OCI-LY1 (cell line): Measurements from ENCODE around the gene ARHGEF11.

Experiments
- H2AFZ ChIP-seq: fragments of 200-600 bp; sonication (generic), shearing (Covaris generic); 2 replicates; pipeline ENCODE4 v1.6.0; 2014; ENCODE audit warnings: antibody characterized with exemption, mild to moderate bottlenecking, low read length
- H3F3A ChIP-seq: fragments of 200-600 bp; sonication (generic), shearing (Covaris generic); 2 replicates; pipeline ENCODE4 v1.6.0; 2014; ENCODE audit warnings: mild to moderate bottlenecking, antibody characterized with exemption, low read length, moderate library complexity; ENCODE audit not compliant: insufficient read depth
- H3K27ac ChIP-seq: fragments of 200-600 bp; sonication (generic); 2 replicates; pipeline ENCODE4 v1.5.1; 2014; ENCODE audit warnings: low read length, mixed run types, mild to moderate bottlenecking, low read depth; ENCODE audit not compliant: poor library complexity, severe bottlenecking
- H3K27me3 ChIP-seq: fragments of 200-600 bp; sonication (generic); 2 replicates; pipeline ENCODE4 v1.6.0; 2014; ENCODE audit warnings: antibody characterized with exemption, mild to moderate bottlenecking, low read length, moderate library complexity; ENCODE audit not compliant: insufficient read depth
- H3K36me3 ChIP-seq: fragments of 200-600 bp; sonication (generic); 2 replicates; pipeline ENCODE4 v1.6.1; 2014; ENCODE audit warnings: mild to moderate bottlenecking, antibody characterized with exemption, low read length, moderate library complexity, mixed read lengths; ENCODE audit not compliant: insufficient read depth
- H3K4me1 ChIP-seq: fragments of 200-600 bp; sonication (generic); 2 replicates; pipeline ENCODE4 v1.5.1; 2014; ENCODE audit warnings: mild to moderate bottlenecking, low read length, moderate library complexity; ENCODE audit not compliant: insufficient read depth, severe bottlenecking
- H3K4me2 ChIP-seq: fragments of 200-600 bp; sonication (generic), shearing (Covaris generic); 2 replicates; pipeline ENCODE4 v1.6.1; 2014; ENCODE audit warnings: low read length
- H3K4me3 ChIP-seq: fragments of 200-600 bp; sonication (generic); 2 replicates; pipeline ENCODE4 v1.5.1; 2014; ENCODE audit warnings: low read length, low read depth, mild to moderate bottlenecking, mixed read lengths; ENCODE audit not compliant: poor library complexity, severe bottlenecking
- H3K79me2 ChIP-seq: fragments of 200-600 bp; shearing (Covaris generic); 2 replicates; pipeline ENCODE4 v1.6.1; 2016; ENCODE audit warnings: mixed run types, low read length, mixed read lengths; ENCODE audit not compliant: insufficient read depth
- H3K9ac ChIP-seq: fragments of 200-600 bp; sonication (generic), shearing (Covaris generic); 2 replicates; pipeline ENCODE4 v1.6.1; 2014; ENCODE audit warnings: mild to moderate bottlenecking, low read length, mixed read lengths
- H3K9me2 ChIP-seq: fragments of 200-600 bp; sonication (generic), shearing (Covaris generic); 2 replicates; pipeline ENCODE4 v1.6.1; 2014; ENCODE audit warnings: low read depth, mild to moderate bottlenecking, low read length, mixed read lengths
- H3K9me3 ChIP-seq: fragments of 200-600 bp; shearing (Covaris generic); 2 replicates; pipeline ENCODE4 v1.6.1; 2014; ENCODE audit warnings: low read length, mixed read lengths
- H4K20me1 ChIP-seq: fragments of 200-600 bp; sonication (generic), shearing (Covaris generic); 2 replicates; pipeline ENCODE4 v1.6.0; 2016; ENCODE audit warnings: mild to moderate bottlenecking, low read length; ENCODE audit not compliant: insufficient read depth
- CTCF ChIP-seq: fragments of 200-600 bp; sonication (generic), shearing (Covaris generic); IDR thresholded peaks from 2 replicates; pipeline ENCODE4 v1.5.1; 2017; ENCODE audit warnings: mild to moderate bottlenecking, antibody characterized with exemption, low read length, moderate library complexity, mixed read lengths
- EZH2 ChIP-seq: fragments of 200-600 bp; sonication (generic), shearing (Covaris generic); IDR thresholded peaks from 2 replicates; pipeline ENCODE4 v1.8.0; 2017; ENCODE audit warnings: borderline replicate concordance, mixed run types, mild to moderate bottlenecking, antibody characterized with exemption, low read length, moderate library complexity, mixed read lengths

ARHGEF11 gene

GRCh38 chr1:156887734-156888133 is 157.8 kb downstream of the ARHGEF11 start:
- H3K27ac ChIP-seq: no peak overlapping the region
- H3K9me2 ChIP-seq: no peaks in the 10 kb centered on the region
- no peaks in the 10 kb centered on the region for H3K79me2 ChIP-seq
- H3K9ac ChIP-seq: no peak overlapping the region
- H3K27me3 ChIP-seq: 0 out of 2 replicates have a peak, but pooled peaks cover 3% of the 10 kb centered on the region
- no peaks in the 10 kb centered on the region for H3K4me1 ChIP-seq
- H3K4me3 ChIP-seq: no peak overlapping the region
- no peaks in the 10 kb centered on the region for H4K20me1 ChIP-seq
- H3F3A ChIP-seq: no peaks in the 10 kb centered on the region
- no peaks in the 10 kb centered on the region for H3K36me3 ChIP-seq
- no peak overlapping the region for H2AFZ ChIP-seq
- TF ChIP-seq EZH2 (no peak), CTCF (no peak)
- no peak overlapping the region for H3K4me2 ChIP-seq
- H3K9me3 ChIP-seq: no peaks in the 10 kb centered on the region

GRCh38 chr1:156887317-156887716 is 158.2 kb downstream of the ARHGEF11 start:
- TF ChIP-seq CTCF (no peak), EZH2 (no peak)
- Histone ChIP-seq H4K20me1 (no peaks in the 10 kb centered on the region), H3K79me2 (no peaks in the 10 kb centered on the region), H3K27me3 (0 out of 2 replicates have a peak, but pooled peaks cover 7% of the 10 kb centered on the region), H2AFZ (no peak overlapping the region), H3K4me2 (no peak overlapping the region), H3K9me2 (no peaks in the 10 kb centered on the region), H3F3A (no peaks in the 10 kb centered on the region), H3K9me3 (no peaks in the 10 kb centered on the region), H3K36me3 (no peaks in the 10 kb centered on the region), H3K9ac (no peak overlapping the region), H3K4me3 (no peak overlapping the region), H3K4me1 (no peaks in the 10 kb centered on the region), H3K27ac (no peak overlapping the region)

GRCh38 chr1:156886583-156887281 is 158.8 kb downstream of the ARHGEF11 start:
- H3K9ac ChIP-seq: no peak overlapping the region
- no peak overlapping the region for H3K4me2 ChIP-seq
- H3K36me3 ChIP-seq: no peaks in the 10 kb centered on the region
- H3K27ac ChIP-seq: no peak overlapping the region
- no peaks in the 10 kb centered on the region for H3K9me3 ChIP-seq
- H2AFZ ChIP-seq: no peak overlapping the region
- H3K4me1 ChIP-seq: no peaks in the 10 kb centered on the region
- 0 out of 2 replicates have a peak, but pooled peaks cover 7% of the 10 kb centered on the region for H3K27me3 ChIP-seq
- no peaks in the 10 kb centered on the region for H4K20me1 ChIP-seq
- H3K9me2 ChIP-seq: no peaks in the 10 kb centered on the region
- no peaks in the 10 kb centered on the region for H3K79me2 ChIP-seq
- TF ChIP-seq CTCF (no peak), EZH2 (no peak)
- no peaks in the 10 kb centered on the region for H3F3A ChIP-seq
- H3K4me3 ChIP-seq: no peak overlapping the region
